GM12874 (cell line): ENCODE results near the gene ESYT2.

Experiments
- TF ChIP-seq, protein P1 (sequence below): IDR thresholded peaks from 2 replicates; pipeline ENCODE4 v1.5.1; 2011; ENCODE audit warnings: low read depth, mild to moderate bottlenecking, control low read depth, low read length, moderate library complexity; ENCODE audit not compliant: insufficient read depth

Gene ESYT2

DNA sequence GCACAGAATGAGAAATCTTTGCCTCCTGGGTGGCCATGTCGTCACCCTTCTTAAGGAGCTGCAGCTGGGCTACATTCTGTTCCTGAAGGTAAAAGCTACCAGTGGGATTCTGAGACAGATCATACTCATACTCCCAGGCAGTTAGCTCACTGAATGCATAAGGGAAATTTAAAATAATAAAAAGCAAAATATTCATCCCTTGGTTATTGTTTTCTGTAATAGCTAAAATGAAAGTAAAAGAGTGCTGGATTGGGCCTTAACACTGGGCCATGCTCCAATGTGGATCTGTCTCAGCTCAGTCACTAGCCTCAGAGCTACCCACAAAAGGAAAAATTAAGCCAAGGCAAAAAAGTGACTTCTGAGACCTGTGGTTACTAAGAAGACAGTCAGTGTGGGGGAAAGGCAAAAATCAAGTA is 18.1 kb upstream of the ESYT2 start:
- TF ChIP-seq, protein P1, sequence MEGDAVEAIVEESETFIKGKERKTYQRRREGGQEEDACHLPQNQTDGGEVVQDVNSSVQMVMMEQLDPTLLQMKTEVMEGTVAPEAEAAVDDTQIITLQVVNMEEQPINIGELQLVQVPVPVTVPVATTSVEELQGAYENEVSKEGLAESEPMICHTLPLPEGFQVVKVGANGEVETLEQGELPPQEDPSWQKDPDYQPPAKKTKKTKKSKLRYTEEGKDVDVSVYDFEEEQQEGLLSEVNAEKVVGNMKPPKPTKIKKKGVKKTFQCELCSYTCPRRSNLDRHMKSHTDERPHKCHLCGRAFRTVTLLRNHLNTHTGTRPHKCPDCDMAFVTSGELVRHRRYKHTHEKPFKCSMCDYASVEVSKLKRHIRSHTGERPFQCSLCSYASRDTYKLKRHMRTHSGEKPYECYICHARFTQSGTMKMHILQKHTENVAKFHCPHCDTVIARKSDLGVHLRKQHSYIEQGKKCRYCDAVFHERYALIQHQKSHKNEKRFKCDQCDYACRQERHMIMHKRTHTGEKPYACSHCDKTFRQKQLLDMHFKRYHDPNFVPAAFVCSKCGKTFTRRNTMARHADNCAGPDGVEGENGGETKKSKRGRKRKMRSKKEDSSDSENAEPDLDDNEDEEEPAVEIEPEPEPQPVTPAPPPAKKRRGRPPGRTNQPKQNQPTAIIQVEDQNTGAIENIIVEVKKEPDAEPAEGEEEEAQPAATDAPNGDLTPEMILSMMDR, result no peak

DNA sequence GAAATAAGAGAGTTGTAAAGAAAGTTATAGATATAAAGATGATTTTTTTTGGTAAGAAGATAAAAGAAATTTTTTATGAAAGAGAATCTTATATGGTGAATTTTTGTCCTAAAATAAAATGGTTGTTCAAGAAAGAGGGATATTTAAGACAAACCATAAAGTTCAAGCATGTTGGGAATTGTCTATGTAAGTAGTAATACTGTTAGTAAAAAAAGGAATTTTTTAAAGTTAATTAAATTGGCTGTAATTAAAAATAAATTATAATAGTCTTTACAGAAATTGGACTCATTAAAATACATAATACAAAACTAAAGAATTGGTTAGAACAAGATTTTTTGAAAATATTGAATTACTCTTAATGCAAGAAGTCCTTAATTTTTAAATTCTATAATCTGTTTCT is 17.0 kb upstream of the ESYT2 start:
- TF ChIP-seq, protein P1, result no peak

DNA sequence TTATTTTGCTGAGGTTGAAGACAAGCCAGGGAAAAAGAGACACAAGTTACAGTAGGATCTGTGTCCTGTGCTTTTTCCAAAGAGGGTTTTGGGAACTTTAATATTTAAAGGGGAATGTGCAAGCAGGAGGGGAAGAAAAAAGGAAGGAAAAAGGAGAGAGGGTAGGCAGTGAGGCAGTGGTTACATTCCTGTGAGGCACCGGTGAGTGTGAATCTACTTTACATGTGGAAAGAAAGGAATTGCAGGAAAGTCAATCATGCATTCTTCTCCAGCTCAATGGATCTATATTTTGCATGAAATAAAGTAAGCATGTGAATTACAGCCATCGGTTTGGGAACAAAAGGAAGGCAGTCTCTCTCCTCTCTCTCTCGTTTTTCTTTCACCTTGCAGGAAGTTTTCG is 14.5 kb upstream of the ESYT2 start:
- TF ChIP-seq, protein P1, result no peak

DNA sequence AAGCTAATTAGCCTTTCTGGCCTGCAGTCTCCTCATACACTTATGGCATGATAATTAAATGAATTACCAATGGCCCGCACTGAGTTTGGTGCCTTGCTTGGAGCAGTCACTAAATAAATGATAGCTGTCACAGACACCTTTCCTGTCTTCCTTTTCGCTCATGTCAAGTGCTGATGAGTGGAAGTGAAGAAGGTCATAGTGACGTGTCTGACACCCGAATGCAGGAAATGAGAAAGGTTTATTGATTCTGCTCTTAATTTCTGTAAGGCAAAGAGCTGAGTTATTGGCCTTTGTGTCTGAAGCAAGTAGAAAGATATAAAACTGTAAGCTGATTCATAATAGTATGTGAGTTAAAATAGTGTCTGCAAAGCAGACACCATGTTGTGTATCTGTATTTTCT is 13.2 kb upstream of the ESYT2 start:
- TF ChIP-seq, protein P1, result no peak

DNA sequence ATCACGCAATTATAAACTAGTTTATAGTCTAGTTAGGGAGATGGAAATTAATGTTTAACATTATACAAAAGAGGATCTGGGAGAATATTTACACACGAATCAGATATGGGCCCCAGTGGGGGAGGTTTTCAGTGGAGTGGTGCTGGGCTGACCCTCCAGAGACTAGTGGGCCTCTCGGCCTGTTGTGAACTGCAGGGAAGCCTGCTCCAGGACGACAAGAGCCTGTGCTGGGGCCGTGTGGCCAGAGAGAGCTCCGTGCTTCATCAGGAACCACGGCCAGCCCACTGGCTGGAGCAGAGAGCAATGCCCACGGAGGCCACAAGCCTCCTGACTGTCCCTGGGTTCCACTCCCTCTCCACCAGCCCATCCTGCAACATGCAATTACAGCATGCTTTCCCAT is 11.3 kb upstream of the ESYT2 start:
- TF ChIP-seq, protein P1, result no peak

DNA sequence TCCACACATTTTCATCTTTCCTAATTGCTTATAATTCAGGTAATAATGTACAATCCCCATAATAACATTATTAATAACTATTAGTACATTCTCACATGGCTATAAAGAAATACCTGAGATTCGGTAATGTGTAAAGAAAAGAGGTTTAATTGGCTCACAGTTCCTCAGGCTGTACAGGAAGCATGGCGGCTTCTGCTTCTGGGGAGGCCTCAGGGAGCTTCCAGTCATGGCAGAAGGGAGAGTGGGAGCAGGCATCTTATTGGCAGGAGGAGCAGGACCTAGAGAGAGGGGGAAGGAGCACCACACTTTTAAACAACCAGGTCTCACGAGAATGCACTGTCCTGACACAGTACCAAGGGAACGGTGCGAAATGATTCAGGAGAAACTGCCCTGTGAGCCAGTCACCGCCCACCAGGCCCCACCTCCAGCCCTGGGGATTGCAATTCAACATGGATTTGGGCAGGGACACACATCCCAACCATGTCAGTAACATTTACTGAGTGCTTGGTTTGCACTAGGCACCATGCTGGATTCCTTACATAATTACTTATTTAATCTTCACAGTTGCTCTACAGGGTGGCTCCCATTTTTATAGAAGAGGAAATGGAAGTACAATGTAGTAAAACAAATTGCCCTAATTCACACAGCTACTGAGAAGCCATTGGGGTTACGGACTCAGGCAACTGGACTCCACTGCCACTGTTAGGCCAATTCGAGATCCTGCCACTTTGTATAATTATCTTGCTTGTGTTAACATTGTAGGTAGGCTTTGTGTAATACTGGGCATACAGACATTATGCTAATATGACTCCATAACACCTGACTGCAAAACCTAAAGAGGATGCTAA is 8.7 kb upstream of the ESYT2 start:
- TF ChIP-seq, protein P1, result no peak

DNA sequence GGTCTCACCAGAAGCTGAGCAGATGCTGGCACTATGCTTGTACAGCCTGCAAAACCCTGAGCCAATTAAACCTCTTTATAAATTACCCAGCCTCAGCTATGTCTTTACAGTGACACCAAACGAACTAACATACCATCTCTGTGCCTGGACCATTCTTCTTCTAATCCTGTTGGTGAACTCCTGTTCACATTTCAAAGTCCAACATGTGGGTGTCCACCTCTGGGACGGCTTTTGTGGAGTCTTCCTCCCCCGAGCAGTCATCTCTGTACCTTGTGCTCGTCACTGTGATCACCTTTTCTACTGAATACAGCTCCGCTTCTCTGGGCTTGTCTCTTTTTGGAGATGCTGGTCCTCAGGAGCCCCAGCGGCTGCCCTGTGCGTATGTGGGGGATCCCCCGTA is 7.4 kb upstream of the ESYT2 start:
- TF ChIP-seq, protein P1, result no peak
